Spleen (tissue), 11 donors: ENCODE results near the gene EVA1C. TPM values are rescaled to one million over a fixed set of nuclear protein-coding genes. Genes with fewer than 3 reads are reported as not detected.
"Not testable (repeated sequence)": the region's sequence is repeated elsewhere in the genome, so short reads cannot be mapped to it uniquely, and the experiment has no call there.

Source experiments
- DNase-seq: peaks from one replicate; pipeline ENCODE4 v3.0.0-alpha.2; 2020
- H3K27ac ChIP-seq, 8 donors: fragments of 200-600 bp; sonication (generic) in 7 of 8; 1 replicate in 4 of 8; 2 replicates in 4 of 8; pipeline versions ENCODE4 v1.5.0 to v1.8.0; 2016 to 2021; ENCODE audit warnings: inconsistent platforms in 4 of 8, mild to moderate bottlenecking in 4 of 8, moderate library complexity in 1 of 8
- H3K27me3 ChIP-seq, 7 donors: fragments of 200-600 bp; sonication (generic) in 6 of 7; replicated peaks in 1 of 7; 1 replicate in 4 of 7; 2 replicates in 3 of 7; pipeline versions ENCODE4 v1.5.0 to v1.8.0; 2016 to 2021; ENCODE audit warnings: inconsistent platforms in 3 of 7, mild to moderate bottlenecking in 1 of 7
- H3K36me3 ChIP-seq, 6 donors: fragments of 200-600 bp; sonication (generic) in 5 of 6; 1 replicate in 4 of 6; 2 replicates in 2 of 6; pipeline versions ENCODE4 v1.5.0 to v1.8.0; 2016 to 2021; ENCODE audit warnings: inconsistent platforms in 2 of 6
- H3K4me1 ChIP-seq, 6 donors: fragments of 200-600 bp; sonication (generic) in 5 of 6; 1 replicate in 3 of 6; 2 replicates in 3 of 6; pipeline versions ENCODE4 v1.5.0 to v1.8.0; 2016 to 2021; ENCODE audit warnings: inconsistent platforms in 3 of 6
- H3K4me3 ChIP-seq, 8 donors: fragments of 200-600 bp; sonication (generic) in 7 of 8; 1 replicate in 4 of 8; 2 replicates in 4 of 8; pipeline versions ENCODE4 v1.5.0 to v1.8.0; 2016 to 2021; ENCODE audit warnings: inconsistent platforms in 4 of 8, mild to moderate bottlenecking in 4 of 8, moderate library complexity in 2 of 8
- H3K9me3 ChIP-seq, 8 donors: fragments of 200-600 bp; sonication (generic) in 7 of 8; 1 replicate in 4 of 8; 2 replicates in 4 of 8; pipeline versions ENCODE4 v1.5.0 to v1.8.0; 2016 to 2021; ENCODE audit warnings: inconsistent platforms in 4 of 8
- POLR2A ChIP-seq, 3 donors: fragments of 450-650 bp; IDR thresholded peaks; one replicate each; pipeline ENCODE4 v1.5.1; 2017; ENCODE audit warnings: antibody characterized with exemption in 3 of 3, mild to moderate bottlenecking in 1 of 3
- POLR2AphosphoS5 ChIP-seq, 3 donors: sonication (generic); formaldehyde crosslinking; IDR thresholded peaks; one replicate each; pipeline ENCODE4 v1.5.1; 2017; ENCODE audit warnings: antibody characterized with exemption in 3 of 3
- WGBS, 5 donors: extraction: QIAGEN DNeasy Blood & Tissue Kit in 3 of 5; methylation state at CpG; one replicate each; pipeline versions ENCODE4 v1.1.5 to v1.1.7; 2013 to 2018; 5-methylcytosine and 5-hydroxymethylcytosine counted together
- intact Hi-C: fragments of 100-400 bp; cut with DNase I; formaldehyde crosslinking; loops from one replicate; pipeline ENCODE4 v1.15.0; 2023; ENCODE audit warnings: low total_unique reads
- polyA plus RNA-seq, 3 donors: library from polyadenylated mRNA; stranded (reverse); fragments of 200-250 nt; gene quantifications; one replicate each; pipeline ENCODE4 v1.2.1, GENCODE V29; 2013
- total RNA-seq, 7 donors: library from RNA; depleted of rRNA in 3 of 7; stranded (reverse); fragments of >200 nt in 3 of 7; fragmentation: NEBNext Ultra II Directional in 4 of 7; extraction: Animal tissue kit (Norgen Biotek cat#: 25700) in 4 of 7; gene quantifications; one replicate each; pipeline versions ENCODE4 v1.1.0 to v1.2.1, GENCODE V29; 2016 to 2021
- TF ChIP-seq, protein P1 (sequence below), 11 experiments: fragments of 200-600 bp in 7 of 11; fragments of 450-650 bp in 4 of 11; sonication (generic) in 4 of 11; IDR thresholded peaks in 8 of 11; conservative IDR thresholded peaks in 3 of 11; 1 replicate in 7 of 11; 2 replicates in 4 of 11; pipeline versions ENCODE4 v1.4.0 to v1.8.0; 2016 to 2021; ENCODE audit warnings: antibody characterized with exemption in 11 of 11, inconsistent platforms in 4 of 11, mild to moderate bottlenecking in 1 of 11
- donor health status: healthy with polysubstance abuse.
- donor health status: DM: no; HTN: no; CAD: no; lungs with moderate emphysema.
- donor health status: DM: no; HTN: no; CAD: no.
- donor health status: Bipolar disorder and iron deficiency.
- donor health status: healthy.
- donor health status: DM: no; HTN: no; CAD: no.
- donor health status: DM: yes; HTN: yes; CAD: no.

The EVA1C gene
- total and polyA plus RNA-seq, 10 donors, result 11.9 to 39.4 (median 25.4) TPM

GRCh38 chr21:32427958-32428623, 15.6 kb downstream of the EVA1C start:
- Histone ChIP-seq H3K27me3 (no peaks in the 10 kb centered on the region), H3K27ac (peak overlapping the region in 1 of 8 donors; percentile 33), H3K4me1 (peaks cover 0 to 17% (median 0%) of the 10 kb centered on the region in 6 donors), H3K4me3 (no peak overlapping the region), H3K36me3 (no peaks in the 10 kb centered on the region), H3K9me3 (peaks cover 0 to 7% (median 0%) of the 10 kb centered on the region in 8 donors)
- no peak for DNase-seq
- intact Hi-C loops, result no loop called here
- WGBS, 5 donors, result 71 to 77% (median 72%) methylated on average over 10 of the region's 10 CpGs
- TF ChIP-seq POLR2AphosphoS5 (IDR thresholded peaks at IDR 0.05) (no peak), POLR2A (IDR thresholded peaks at IDR 0.05) (no peak)
- TF ChIP-seq, protein P1, sequence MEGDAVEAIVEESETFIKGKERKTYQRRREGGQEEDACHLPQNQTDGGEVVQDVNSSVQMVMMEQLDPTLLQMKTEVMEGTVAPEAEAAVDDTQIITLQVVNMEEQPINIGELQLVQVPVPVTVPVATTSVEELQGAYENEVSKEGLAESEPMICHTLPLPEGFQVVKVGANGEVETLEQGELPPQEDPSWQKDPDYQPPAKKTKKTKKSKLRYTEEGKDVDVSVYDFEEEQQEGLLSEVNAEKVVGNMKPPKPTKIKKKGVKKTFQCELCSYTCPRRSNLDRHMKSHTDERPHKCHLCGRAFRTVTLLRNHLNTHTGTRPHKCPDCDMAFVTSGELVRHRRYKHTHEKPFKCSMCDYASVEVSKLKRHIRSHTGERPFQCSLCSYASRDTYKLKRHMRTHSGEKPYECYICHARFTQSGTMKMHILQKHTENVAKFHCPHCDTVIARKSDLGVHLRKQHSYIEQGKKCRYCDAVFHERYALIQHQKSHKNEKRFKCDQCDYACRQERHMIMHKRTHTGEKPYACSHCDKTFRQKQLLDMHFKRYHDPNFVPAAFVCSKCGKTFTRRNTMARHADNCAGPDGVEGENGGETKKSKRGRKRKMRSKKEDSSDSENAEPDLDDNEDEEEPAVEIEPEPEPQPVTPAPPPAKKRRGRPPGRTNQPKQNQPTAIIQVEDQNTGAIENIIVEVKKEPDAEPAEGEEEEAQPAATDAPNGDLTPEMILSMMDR (IDR thresholded peaks at IDR 0.05 in 8 of 11, conservative IDR thresholded peaks at IDR 0.05 in 3 of 11), result no peak

DNA sequence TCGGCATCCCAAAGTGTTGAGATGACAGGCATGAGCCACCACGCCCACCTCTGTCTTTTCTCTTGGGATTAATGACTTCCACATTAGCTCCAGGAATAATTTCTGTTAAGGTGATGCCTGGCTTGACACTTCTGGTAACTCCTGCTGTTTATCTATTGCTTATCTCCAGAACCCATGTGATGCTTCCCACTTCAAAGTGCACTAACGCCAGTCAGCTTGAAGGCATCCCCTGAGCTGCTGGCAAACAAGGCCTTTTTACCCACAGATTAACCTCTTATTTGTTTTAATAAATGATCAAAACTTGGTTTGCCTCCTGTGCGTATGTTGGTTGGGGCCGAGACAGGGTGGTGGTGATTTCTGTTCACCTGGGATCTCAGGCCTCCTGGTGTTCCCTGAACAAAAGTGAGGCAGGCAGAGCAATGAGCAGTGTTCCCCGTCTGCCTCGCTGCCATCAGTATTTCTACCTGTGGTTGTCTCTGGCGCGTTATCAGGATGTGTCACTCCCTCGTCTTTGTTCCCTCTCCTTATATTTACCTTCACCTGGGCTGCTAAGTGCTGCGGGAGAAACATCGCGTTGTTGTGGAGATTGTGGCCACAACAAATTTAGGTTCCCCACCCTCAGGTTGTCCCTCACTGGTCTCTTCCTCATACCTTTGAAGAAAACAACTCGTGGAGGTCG, 20.6 kb downstream of the EVA1C start:
- H3K27me3 ChIP-seq, H3K4me3 ChIP-seq, H3K27ac ChIP-seq, intact Hi-C loops, H3K36me3 ChIP-seq, DNase-seq, H3K9me3 ChIP-seq: not testable (repeated sequence)
- WGBS, 5 donors, result 78 to 91% (median 81%) methylated on average over 15 of the region's 15 CpGs
- H3K4me1 ChIP-seq, result peaks cover 0 to 25% (median 6%) of the 10 kb centered on the region in 6 donors

- no peak overlapping the region for H3K4me3 ChIP-seq
These were observed 25.2 kb downstream of the EVA1C start for GRCh38 chr21:32437729-32438128.

GRCh38 chr21:32442566-32443318, 30.2 kb downstream of the EVA1C start:
- Histone ChIP-seq H3K9me3 (peaks cover 0 to 17% (median 13%) of the 10 kb centered on the region in 8 donors), H3K27ac (peak overlapping the region in 1 of 8 donors; percentile 8), H3K4me1 (peaks cover 0 to 5% (median under 1%) of the 10 kb centered on the region in 6 donors), H3K36me3 (peaks cover 0 to 6% (median 0%) of the 10 kb centered on the region in 6 donors), H3K27me3 (no peaks in the 10 kb centered on the region), H3K4me3 (no peak overlapping the region)
- intact Hi-C loops, result no loop called here
- 63 to 89% (median 74%) methylated on average over 8 of the region's 8 CpGs for WGBS, 5 donors
- TF ChIP-seq POLR2A (IDR thresholded peaks at IDR 0.05) (no peak), POLR2AphosphoS5 (IDR thresholded peaks at IDR 0.05) (no peak)
- TF ChIP-seq, protein P1 (IDR thresholded peaks at IDR 0.05 in 8 of 11, conservative IDR thresholded peaks at IDR 0.05 in 3 of 11), result no peak
- peak; percentile 38 for DNase-seq

More at GRCh38 chr21:32437729-32438128, 25.2 kb downstream of the EVA1C start:
- peak in 1 of 3 donors; percentile 46 for TF ChIP-seq POLR2AphosphoS5 (IDR thresholded peaks at IDR 0.05)
- no peak for TF ChIP-seq POLR2A (IDR thresholded peaks at IDR 0.05)
- intact Hi-C loops, result no loop called here
- Histone ChIP-seq H3K9me3 (no peaks in the 10 kb centered on the region), H3K27ac (peak overlapping the region in 1 of 8 donors; percentile 1), H3K27me3 (no peaks in the 10 kb centered on the region), H3K36me3 (no peaks in the 10 kb centered on the region), H3K4me1 (peaks cover 0 to 24% (median 6%) of the 10 kb centered on the region in 6 donors)
- WGBS, 5 donors, result 17 to 33% (median 23%) methylated on average over 12 of the region's 12 CpGs
- DNase-seq, result no peak
